Neural progenitor cell (in vitro differentiated cells): ENCODE results near the gene POP4.

Source experiments
- CTCF ChIP-seq: fragments of 200-600 bp; sonication (generic); IDR thresholded peaks from 2 replicates; pipeline ENCODE4 v1.5.1; 2017; ENCODE audit warnings: antibody characterized with exemption, mild to moderate bottlenecking
- EZH2 ChIP-seq: fragments of 200-600 bp; sonication (generic); IDR thresholded peaks from 2 replicates; pipeline ENCODE4 v1.6.1; 2017; ENCODE audit warnings: antibody characterized with exemption, mild to moderate bottlenecking, moderate library complexity

GRCh38 chr19:29629836-29630534, 23.9 kb downstream of the POP4 start:
- TF ChIP-seq EZH2 = no peak
- no peak for TF ChIP-seq CTCF
